ENCODE results near the gene TLX1.

DNA sequence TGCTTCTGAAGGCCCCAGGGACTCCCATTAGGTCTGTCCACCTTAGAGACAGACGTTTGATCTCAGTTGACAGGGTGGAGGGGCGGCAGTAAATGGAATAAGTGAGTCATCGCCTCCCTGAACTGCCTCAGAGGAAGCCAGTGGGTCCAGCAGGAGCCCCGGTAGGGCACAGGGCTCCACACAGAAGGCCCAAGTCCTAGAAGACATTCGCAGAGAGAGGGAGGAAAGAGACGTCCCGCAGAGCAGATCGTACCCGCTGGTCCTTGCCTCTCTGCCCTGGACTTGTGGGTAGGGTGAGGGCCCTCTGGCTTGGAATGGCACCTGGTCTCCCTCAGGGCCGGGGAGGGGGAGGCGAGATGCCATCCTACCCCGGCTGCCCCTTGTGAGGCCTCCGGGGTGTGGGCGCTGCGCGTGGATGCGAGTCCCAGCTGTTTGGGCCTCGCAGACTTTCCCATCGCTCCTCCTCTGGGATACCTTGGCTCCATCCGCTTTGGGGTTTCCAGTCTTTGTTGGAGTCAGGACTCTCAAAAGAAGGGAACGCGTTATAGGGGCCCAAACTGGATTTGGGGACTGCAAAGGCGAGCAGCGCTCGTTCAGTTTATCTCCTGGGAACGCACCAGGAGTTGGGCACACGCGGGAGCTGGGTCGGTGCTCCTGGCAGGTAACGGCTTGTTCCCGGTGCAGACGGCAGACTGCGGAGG, 5.1 kb downstream of the TLX1 start:
- TF ChIP-seq EZH2 (IDR thresholded peaks at IDR 0.05) (no peak), POLR2AphosphoS5 (IDR thresholded peaks at IDR 0.05; ENCODE audit: borderline replicate concordance, low read depth, low read length) (no peak)
